ENCODE measurements around the gene MAGOH. TPM values are rescaled to one million over a fixed set of nuclear protein-coding genes. Genes with fewer than 3 reads are reported as not detected.

MAGOH gene
- total and polyA plus RNA-seq, 9 of the 15 experiments (the other 6 are each of a cell fraction or from before 2014, with no cell fraction given) = 102 to 342 (median 135) TPM

DNA sequence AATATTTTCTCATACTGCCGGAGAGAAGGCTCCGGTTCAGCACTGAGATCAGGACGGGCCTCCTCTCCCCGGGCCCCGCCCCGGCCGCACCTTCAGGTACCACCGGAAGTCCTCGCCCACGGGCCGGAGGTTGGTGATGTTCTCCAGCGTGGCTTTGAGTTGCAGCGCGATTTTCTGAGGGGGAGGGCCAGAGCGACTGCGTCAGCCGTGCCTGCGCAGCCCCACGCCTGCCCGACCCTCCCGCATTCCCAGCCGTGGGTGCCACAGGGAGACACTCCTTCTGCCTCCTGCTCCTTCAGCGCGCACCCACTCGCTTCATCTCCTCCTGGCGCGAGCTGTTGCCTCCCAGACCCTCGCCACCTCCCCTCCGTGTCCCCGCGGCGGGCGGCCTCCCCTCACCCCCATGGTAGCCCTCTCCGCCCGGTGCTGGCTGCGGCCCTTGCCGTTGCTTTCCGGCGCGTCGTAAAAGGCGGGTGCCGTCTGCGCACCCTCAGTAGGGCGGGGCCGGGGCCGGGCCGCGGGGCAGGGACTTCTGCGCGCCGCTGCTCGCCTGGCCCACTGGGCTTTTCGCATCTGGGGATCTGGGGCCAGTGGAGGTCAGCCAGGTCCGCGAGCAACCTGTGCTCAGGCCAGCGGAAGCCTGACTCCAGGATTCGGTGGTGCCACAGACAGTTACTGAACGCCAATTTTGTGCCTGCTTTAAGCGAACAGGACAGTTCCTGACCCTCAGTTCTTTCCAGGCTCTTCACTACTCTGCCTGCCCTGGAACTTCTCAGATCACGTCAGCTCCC lies 18.0 kb downstream of the MAGOH start, which contains the start of gene CZIB (continued):
- no peak for TF ChIP-seq ZMIZ1 (IDR thresholded peaks at IDR 0.05; ENCODE audit: low read depth in 2 of 2, low read length in 2 of 2)
- TF ChIP-seq ETS2 (tag; IDR thresholded peaks at IDR 0.05; ENCODE audit: borderline replicate concordance, poor library complexity, severe bottlenecking) = no peak
- TF ChIP-seq BMI1 (IDR thresholded peaks at IDR 0.05; ENCODE audit: low read length) = no peak
- TF ChIP-seq RHOXF2B (CRISPR knock-in tag; conservative IDR thresholded peaks at IDR 0.05) = peak; percentile 81; the same call in 1 of the 2 replicates
- TF ChIP-seq ETV5 (CRISPR knock-in tag; IDR thresholded peaks at IDR 0.05; ENCODE audit: low read depth) = peak; percentile 97
- TF ChIP-seq MAZ (CRISPR knock-in tag; conservative IDR thresholded peaks at IDR 0.05 in 1 of 2, IDR thresholded peaks at IDR 0.05 in 1 of 2) = peak; percentile 95 to 96
- TF ChIP-seq MCM3 (IDR thresholded peaks at IDR 0.05) = no peak
- peak in 1 of 2 experiments; percentile 68; a peak in 1 of 4 replicates for TF ChIP-seq UBTF (IDR thresholded peaks at IDR 0.05; ENCODE audit: borderline replicate concordance in 1 of 2, low read depth in 2 of 2, low read length in 2 of 2)
- no peak for TF ChIP-seq RAD21 (CRISPR knock-in tag; conservative IDR thresholded peaks at IDR 0.05 in 1 of 2, IDR thresholded peaks at IDR 0.05 in 1 of 2)
- TF ChIP-seq KAT7 (CRISPR knock-in tag; IDR thresholded peaks at IDR 0.05; ENCODE audit: borderline replicate concordance) = peak; percentile 82; the same call in 1 of the 2 replicates
- TF ChIP-seq, protein P1, sequence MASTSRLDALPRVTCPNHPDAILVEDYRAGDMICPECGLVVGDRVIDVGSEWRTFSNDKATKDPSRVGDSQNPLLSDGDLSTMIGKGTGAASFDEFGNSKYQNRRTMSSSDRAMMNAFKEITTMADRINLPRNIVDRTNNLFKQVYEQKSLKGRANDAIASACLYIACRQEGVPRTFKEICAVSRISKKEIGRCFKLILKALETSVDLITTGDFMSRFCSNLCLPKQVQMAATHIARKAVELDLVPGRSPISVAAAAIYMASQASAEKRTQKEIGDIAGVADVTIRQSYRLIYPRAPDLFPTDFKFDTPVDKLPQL (IDR thresholded peaks at IDR 0.05; ENCODE audit: extremely low read depth, insufficient read length) = no peak
- TF ChIP-seq, protein P2, sequence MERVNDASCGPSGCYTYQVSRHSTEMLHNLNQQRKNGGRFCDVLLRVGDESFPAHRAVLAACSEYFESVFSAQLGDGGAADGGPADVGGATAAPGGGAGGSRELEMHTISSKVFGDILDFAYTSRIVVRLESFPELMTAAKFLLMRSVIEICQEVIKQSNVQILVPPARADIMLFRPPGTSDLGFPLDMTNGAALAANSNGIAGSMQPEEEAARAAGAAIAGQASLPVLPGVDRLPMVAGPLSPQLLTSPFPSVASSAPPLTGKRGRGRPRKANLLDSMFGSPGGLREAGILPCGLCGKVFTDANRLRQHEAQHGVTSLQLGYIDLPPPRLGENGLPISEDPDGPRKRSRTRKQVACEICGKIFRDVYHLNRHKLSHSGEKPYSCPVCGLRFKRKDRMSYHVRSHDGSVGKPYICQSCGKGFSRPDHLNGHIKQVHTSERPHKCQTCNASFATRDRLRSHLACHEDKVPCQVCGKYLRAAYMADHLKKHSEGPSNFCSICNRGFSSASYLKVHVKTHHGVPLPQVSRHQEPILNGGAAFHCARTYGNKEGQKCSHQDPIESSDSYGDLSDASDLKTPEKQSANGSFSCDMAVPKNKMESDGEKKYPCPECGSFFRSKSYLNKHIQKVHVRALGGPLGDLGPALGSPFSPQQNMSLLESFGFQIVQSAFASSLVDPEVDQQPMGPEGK (CRISPR knock-in tag; IDR thresholded peaks at IDR 0.05; ENCODE audit: borderline replicate concordance) = no peak
- TF ChIP-seq ESRRB (CRISPR knock-in tag; IDR thresholded peaks at IDR 0.05; ENCODE audit: borderline replicate concordance) = no peak
- TF ChIP-seq ZNF146 (CRISPR knock-in tag; IDR thresholded peaks at IDR 0.05; ENCODE audit: unreplicated experiment) = no peak
- TF ChIP-seq, protein P3, sequence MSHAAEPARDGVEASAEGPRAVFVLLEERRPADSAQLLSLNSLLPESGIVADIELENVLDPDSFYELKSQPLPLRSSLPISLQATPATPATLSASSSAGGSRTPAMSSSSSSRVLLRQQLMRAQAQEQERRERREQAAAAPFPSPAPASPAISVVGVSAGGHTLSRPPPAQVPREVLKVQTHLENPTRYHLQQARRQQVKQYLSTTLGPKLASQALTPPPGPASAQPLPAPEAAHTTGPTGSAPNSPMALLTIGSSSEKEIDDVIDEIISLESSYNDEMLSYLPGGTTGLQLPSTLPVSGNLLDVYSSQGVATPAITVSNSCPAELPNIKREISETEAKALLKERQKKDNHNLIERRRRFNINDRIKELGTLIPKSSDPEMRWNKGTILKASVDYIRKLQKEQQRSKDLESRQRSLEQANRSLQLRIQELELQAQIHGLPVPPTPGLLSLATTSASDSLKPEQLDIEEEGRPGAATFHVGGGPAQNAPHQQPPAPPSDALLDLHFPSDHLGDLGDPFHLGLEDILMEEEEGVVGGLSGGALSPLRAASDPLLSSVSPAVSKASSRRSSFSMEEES (CRISPR knock-in tag; IDR thresholded peaks at IDR 0.05) = no peak

All from K562 (cell line).